Skeletal muscle satellite cell (primary cell): ENCODE results near the gene HSP90AA1.

ENCODE experiments used
- H3K27me3 ChIP-seq: 2 replicates; pipeline ENCODE4 v1.7.0; 2013; ENCODE audit warnings: low read length; ENCODE audit not compliant: control insufficient read depth, insufficient read depth
- H3K36me3 ChIP-seq: 2 replicates; pipeline ENCODE4 v1.7.0; 2013; ENCODE audit warnings: mild to moderate bottlenecking, control low read depth, low read length; ENCODE audit not compliant: insufficient read depth
- H3K4me1 ChIP-seq: 2 replicates; pipeline ENCODE4 v1.7.0; 2013; ENCODE audit warnings: low read length; ENCODE audit not compliant: control insufficient read depth, insufficient read depth
- H3K4me2 ChIP-seq: 2 replicates; pipeline ENCODE4 v1.7.0; 2013; ENCODE audit warnings: mild to moderate bottlenecking, low read length
- H3K4me3 ChIP-seq: 2 replicates; pipeline ENCODE4 v1.7.0; 2013; ENCODE audit warnings: low read length
- H3K9ac ChIP-seq: 2 replicates; pipeline ENCODE4 v1.7.0; 2013; ENCODE audit warnings: mild to moderate bottlenecking, low read depth, low read length, moderate library complexity
- H3K9me3 ChIP-seq: replicated peaks from 2 replicates; pipeline ENCODE4 v1.7.0; 2013; ENCODE audit warnings: mild to moderate bottlenecking, control low read depth, low read length

HSP90AA1 gene

GRCh38 chr14:102063109-102063807, 23.6 kb downstream of the HSP90AA1 start:
- no peak overlapping the region for H3K9ac ChIP-seq
- no peaks in the 10 kb centered on the region for H3K27me3 ChIP-seq
- no peak overlapping the region for H3K4me3 ChIP-seq
- H3K36me3 ChIP-seq, result no peaks in the 10 kb centered on the region
- H3K4me1 ChIP-seq, result no peaks in the 10 kb centered on the region
- peak overlapping the region; percentile 5 for H3K4me2 ChIP-seq
- H3K9me3 ChIP-seq, result no peaks in the 10 kb centered on the region

GRCh38 chr14:102058961-102059360, 27.9 kb downstream of the HSP90AA1 start:
- H3K9me3 ChIP-seq, result no peaks in the 10 kb centered on the region
- H3K4me2 ChIP-seq, result no peak overlapping the region
- no peak overlapping the region for H3K9ac ChIP-seq
- H3K27me3 ChIP-seq, result no peaks in the 10 kb centered on the region
- H3K4me1 ChIP-seq, result no peaks in the 10 kb centered on the region
- peaks cover 14% of the 10 kb centered on the region for H3K36me3 ChIP-seq
- H3K4me3 ChIP-seq, result no peak overlapping the region

GRCh38 chr14:102058146-102058545, 28.7 kb downstream of the HSP90AA1 start:
- Histone ChIP-seq H3K27me3 (no peaks in the 10 kb centered on the region), H3K36me3 (peaks cover 19% of the 10 kb centered on the region), H3K9ac (no peak overlapping the region), H3K4me3 (no peak overlapping the region), H3K4me1 (no peaks in the 10 kb centered on the region), H3K4me2 (no peak overlapping the region), H3K9me3 (no peaks in the 10 kb centered on the region)

GRCh38 chr14:102057480-102058114, 29.2 kb downstream of the HSP90AA1 start:
- Histone ChIP-seq H3K4me2 (no peak overlapping the region), H3K4me3 (no peak overlapping the region), H3K4me1 (no peaks in the 10 kb centered on the region), H3K27me3 (no peaks in the 10 kb centered on the region), H3K36me3 (peaks cover 22% of the 10 kb centered on the region), H3K9ac (no peak overlapping the region), H3K9me3 (no peaks in the 10 kb centered on the region)

- no peaks in the 10 kb centered on the region for H3K9me3 ChIP-seq
- H3K4me1 ChIP-seq, result no peaks in the 10 kb centered on the region
- no peak overlapping the region for H3K4me2 ChIP-seq
- no peak overlapping the region for H3K4me3 ChIP-seq
- H3K27me3 ChIP-seq, result no peaks in the 10 kb centered on the region
- no peak overlapping the region for H3K9ac ChIP-seq
- H3K36me3 ChIP-seq, result peaks cover 30% of the 10 kb centered on the region
Measured at GRCh38 chr14:102056694-102057442, 30.0 kb downstream of the HSP90AA1 start.

- Histone ChIP-seq H3K4me2 (no peak overlapping the region), H3K27me3 (no peaks in the 10 kb centered on the region), H3K36me3 (peaks cover 39% of the 10 kb centered on the region), H3K4me3 (no peak overlapping the region), H3K9ac (no peak overlapping the region), H3K4me1 (peaks cover 1% of the 10 kb centered on the region), H3K9me3 (no peaks in the 10 kb centered on the region)
Measured at GRCh38 chr14:102055181-102055901, 31.5 kb downstream of the HSP90AA1 start.

GRCh38 chr14:102052522-102052921, 34.3 kb downstream of the HSP90AA1 start:
- no peaks in the 10 kb centered on the region for H3K9me3 ChIP-seq
- H3K36me3 ChIP-seq, result peaks cover 67% of the 10 kb centered on the region
- H3K4me3 ChIP-seq, result no peak overlapping the region
- no peaks in the 10 kb centered on the region for H3K27me3 ChIP-seq
- H3K4me1 ChIP-seq, result peaks cover 8% of the 10 kb centered on the region
- H3K4me2 ChIP-seq, result no peak overlapping the region
- no peak overlapping the region for H3K9ac ChIP-seq

GRCh38 chr14:102050625-102051024, 36.2 kb downstream of the HSP90AA1 start:
- peaks cover 78% of the 10 kb centered on the region for H3K36me3 ChIP-seq

GRCh38 chr14:102050026-102050405, 36.8 kb downstream of the HSP90AA1 start:
- Histone ChIP-seq H3K27me3 (no peaks in the 10 kb centered on the region), H3K4me2 (no peak overlapping the region), H3K9me3 (no peaks in the 10 kb centered on the region), H3K4me3 (no peak overlapping the region), H3K4me1 (peaks cover 8% of the 10 kb centered on the region), H3K9ac (no peak overlapping the region), H3K36me3 (peaks cover 72% of the 10 kb centered on the region)

More at GRCh38 chr14:102050625-102051024, 36.2 kb downstream of the HSP90AA1 start:
- Histone ChIP-seq H3K9me3 (no peaks in the 10 kb centered on the region), H3K4me3 (no peak overlapping the region), H3K9ac (no peak overlapping the region), H3K4me2 (no peak overlapping the region), H3K27me3 (no peaks in the 10 kb centered on the region), H3K4me1 (peaks cover 8% of the 10 kb centered on the region)

- no peaks in the 10 kb centered on the region for H3K27me3 ChIP-seq
- H3K4me3 ChIP-seq, result no peak overlapping the region
- H3K4me1 ChIP-seq, result peaks cover 8% of the 10 kb centered on the region
- no peaks in the 10 kb centered on the region for H3K9me3 ChIP-seq
- H3K36me3 ChIP-seq, result peaks cover 74% of the 10 kb centered on the region
- H3K9ac ChIP-seq, result no peak overlapping the region
- no peak overlapping the region for H3K4me2 ChIP-seq
Measured at GRCh38 chr14:102049258-102050025, 37.4 kb downstream of the HSP90AA1 start.
